PC-9 (cell line): ENCODE measurements around the gene BRS3.

Experiments
- EZH2 ChIP-seq: fragments of 200-600 bp; sonication (generic); IDR thresholded peaks from 2 replicates; pipeline ENCODE4 v1.8.0; 2017; ENCODE audit warnings: antibody characterized with exemption, low read depth
- TF ChIP-seq, protein P1 (sequence below): fragments of 200-600 bp; sonication (generic); conservative IDR thresholded peaks from 2 replicates; pipeline ENCODE4 v1.6.1; 2017; ENCODE audit warnings: mixed run types, antibody characterized with exemption, mild to moderate bottlenecking, moderate library complexity

DNA sequence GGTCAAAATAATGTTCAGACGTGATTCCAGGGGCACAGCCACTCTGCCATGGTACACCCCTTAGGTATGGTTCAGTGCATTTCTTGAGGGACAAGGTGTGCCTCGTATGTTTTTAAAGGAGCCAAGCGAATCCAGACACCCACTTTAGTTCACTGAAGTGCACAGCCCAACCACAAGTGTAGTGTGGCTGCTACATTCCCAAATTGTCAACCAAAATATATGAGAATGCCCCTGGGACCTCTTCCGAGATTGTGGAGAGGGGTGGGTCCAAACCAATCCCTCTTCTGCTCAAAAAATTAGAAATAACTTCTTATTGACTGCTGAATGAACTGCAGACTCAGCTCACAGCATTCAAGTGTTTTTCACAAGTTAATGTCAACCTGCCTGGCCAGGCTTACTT is 7.4 kb upstream of the BRS3 start:
- TF ChIP-seq, protein P1, sequence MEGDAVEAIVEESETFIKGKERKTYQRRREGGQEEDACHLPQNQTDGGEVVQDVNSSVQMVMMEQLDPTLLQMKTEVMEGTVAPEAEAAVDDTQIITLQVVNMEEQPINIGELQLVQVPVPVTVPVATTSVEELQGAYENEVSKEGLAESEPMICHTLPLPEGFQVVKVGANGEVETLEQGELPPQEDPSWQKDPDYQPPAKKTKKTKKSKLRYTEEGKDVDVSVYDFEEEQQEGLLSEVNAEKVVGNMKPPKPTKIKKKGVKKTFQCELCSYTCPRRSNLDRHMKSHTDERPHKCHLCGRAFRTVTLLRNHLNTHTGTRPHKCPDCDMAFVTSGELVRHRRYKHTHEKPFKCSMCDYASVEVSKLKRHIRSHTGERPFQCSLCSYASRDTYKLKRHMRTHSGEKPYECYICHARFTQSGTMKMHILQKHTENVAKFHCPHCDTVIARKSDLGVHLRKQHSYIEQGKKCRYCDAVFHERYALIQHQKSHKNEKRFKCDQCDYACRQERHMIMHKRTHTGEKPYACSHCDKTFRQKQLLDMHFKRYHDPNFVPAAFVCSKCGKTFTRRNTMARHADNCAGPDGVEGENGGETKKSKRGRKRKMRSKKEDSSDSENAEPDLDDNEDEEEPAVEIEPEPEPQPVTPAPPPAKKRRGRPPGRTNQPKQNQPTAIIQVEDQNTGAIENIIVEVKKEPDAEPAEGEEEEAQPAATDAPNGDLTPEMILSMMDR, result no peak
- TF ChIP-seq EZH2, result no peak
